A673 (cell line): Measurements from ENCODE around the gene YIPF2.

Experiments
- CTCF ChIP-seq: fragments of 300-800, 200-600 bp; sonication (generic); conservative IDR thresholded peaks from 2 replicates; pipeline ENCODE4 v1.5.1; 2017; ENCODE audit warnings: low read depth, mild to moderate bottlenecking, antibody characterized with exemption, low read length, moderate library complexity, mixed read lengths
- EZH2 ChIP-seq: fragments of 200-600 bp; sonication (generic); IDR thresholded peaks from 2 replicates; pipeline ENCODE4 v1.6.1; 2017; ENCODE audit warnings: borderline replicate concordance, low read depth, mild to moderate bottlenecking, mixed read lengths, antibody characterized with exemption, low read length; ENCODE audit not compliant: poor library complexity, severe bottlenecking

GRCh38 chr19:10889880-10890279, 38.6 kb downstream of the YIPF2 start:
- TF ChIP-seq CTCF (no peak), EZH2 (no peak)
